ENCODE results near the gene SMAD3.

The SMAD3 gene

DNA sequence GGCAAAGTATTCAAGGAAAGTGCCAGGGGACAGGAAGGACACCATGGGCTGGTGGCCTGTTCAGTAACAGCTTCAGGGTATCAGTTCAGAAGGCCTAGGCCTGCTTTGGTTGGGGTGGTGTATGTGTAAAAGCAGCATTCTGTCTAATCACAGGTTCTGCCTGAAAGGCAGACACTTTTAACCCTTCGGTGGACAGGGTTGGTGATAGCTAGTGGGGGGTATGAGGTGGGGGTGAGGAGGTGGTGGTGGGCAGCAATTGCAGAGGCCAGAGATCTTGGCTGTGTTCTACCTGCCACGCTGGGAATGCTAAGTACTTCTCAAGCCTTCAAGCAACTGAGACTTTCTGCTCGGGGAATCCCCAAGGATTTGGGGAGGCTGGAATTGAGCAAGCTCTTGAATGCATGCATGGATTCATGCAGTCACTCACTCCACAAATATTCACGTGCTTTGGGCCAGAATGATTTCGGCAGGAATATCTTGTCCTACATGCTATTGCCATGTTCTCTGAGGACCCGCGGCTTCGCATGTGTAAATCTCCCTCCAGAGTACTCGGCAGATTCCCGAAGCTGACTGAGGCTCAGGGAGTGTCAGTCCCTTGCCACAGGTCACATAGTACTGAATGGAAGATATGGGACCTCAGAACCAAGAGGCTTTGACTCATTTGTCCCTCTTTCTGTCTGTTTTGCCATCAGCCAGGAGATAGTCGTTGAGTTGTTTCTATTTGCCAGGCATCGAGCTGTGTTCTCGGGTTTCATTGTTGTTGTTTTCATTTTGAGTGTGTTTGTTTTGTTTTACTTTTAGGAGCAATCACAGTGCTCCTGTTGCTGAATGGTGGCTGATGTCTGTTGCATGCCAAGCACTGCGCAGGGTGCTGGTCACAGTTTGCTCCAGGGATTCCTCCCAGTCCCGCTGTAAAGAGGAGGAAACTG is 65.5 kb downstream of the SMAD3 start:
- peak; percentile 81 for DNase-seq

DNA sequence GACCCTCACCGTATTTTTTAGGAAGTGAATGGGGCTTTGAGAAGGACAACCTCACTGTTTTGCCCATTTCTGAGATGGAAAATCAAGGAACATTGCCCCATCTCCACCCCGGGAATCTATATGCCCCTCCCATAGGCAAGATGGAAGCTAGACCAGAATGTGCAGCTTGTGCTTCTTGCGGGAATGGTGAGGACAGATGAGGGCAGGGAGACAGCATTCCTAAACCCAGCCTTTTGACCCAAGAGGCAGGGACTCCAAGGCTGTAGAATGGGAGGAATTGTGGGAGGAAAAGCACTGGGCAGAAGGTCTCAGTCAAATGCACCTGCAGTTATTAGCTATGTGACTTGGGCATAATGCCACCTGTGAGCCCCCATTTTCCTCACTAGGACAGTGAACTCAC is 66.9 kb downstream of the SMAD3 start:
- DNase-seq, result no peak

DNA sequence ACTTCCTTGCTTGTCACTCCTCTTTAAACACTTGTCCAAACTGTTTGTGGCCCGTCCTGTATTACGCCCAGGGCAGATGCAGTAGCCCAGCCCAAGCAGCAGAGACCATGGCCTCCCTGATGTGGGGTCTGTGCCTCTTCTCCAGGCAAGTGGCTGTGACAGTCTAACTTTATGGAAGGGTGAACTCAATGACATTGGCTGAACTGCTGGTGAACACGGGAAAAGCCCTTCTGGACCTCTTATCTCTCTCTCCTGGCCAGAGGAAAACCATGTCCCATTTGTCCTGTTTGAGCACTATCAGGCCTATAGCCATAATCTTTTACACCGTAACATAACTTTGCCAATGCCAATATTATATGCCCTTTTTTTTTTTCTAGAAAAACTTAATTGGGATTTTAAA is 67.6 kb downstream of the SMAD3 start:
- DNase-seq, result no peak

DNA sequence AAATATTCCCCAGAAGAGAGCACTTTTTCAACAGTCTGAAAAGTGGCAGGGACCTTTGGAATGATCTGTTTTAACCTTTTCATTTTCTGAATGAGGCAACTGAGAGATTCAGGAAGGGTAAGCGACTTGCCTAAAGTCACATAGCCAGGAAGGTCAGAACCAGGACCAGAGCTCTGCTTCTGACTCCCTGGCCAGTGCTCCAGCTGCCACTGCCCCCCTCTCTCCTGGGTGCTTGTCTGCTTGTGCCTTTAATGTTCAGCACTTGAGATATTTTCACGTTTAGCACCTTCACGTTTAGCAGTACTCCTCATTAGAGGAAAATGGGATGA is 68.3 kb downstream of the SMAD3 start:
- no peak for DNase-seq

DNA sequence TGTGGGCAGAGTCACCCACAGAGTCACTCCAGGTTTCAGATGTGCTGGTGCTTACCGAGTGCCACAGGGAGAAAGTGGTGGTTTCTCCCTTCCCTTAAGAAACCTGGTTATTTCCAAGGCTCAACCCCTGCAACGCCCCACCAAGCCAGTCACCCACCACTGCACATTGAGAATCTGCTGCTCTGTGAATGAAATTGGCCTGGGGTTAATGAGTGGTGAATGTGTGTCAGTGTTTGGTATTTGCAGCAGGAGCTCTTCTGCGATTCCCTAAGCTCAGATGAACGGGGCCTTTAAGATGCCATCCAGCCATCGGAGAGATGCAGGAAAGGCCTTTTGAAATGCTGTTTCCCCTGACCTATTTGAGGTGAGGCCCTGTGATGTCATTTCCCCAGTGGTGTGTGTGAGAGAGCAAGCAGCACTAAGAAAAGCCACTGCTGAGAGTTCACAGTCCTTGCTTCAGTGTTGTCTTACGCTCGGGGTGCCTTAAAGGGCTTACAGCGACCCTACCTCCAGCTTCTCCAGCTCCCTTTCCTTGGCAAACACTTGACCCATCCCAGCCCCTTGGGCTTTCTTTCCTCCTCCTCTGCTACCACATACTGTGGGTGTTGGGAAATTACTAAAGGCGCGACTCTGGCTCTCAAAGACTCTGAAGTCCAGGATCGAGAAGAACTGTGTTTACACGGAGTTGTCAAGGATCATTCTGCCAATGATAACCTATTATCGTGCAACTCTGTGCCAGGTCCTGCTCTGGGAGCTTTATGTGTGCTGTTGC is 68.9 kb downstream of the SMAD3 start:
- DNase-seq, result peak; percentile 83

DNA sequence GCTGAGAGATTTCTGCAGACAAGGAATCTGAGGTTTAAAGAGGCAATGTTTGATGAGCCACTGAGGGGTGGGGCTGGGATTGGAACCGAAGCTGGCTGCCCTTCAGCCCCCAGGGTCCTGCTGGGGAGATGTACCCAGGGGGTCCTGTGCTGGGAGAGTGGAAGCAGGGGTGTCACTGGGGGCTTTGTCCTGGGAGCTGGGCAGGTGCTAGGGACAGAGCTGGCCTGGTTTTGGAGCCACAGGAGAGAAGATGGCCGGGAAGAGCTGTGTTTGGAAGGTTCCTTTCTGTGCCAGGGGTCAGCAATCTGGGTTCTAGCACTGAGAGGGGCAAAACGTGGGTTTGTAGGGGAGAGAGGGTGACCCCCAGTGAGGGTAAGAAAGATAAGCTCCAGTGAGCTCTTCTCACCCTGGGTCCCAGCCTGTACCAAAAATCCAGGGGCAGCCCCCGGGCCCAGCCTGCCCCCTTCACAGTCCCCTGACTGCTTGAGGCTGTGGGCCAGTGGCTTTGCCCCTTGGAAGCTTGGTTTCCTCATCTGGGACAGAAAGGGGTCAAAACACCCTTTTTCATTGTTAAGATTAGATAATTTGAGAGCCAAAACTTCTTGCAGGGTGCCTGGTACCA is 69.6 kb downstream of the SMAD3 start:
- DNase-seq, result no peak

DNA sequence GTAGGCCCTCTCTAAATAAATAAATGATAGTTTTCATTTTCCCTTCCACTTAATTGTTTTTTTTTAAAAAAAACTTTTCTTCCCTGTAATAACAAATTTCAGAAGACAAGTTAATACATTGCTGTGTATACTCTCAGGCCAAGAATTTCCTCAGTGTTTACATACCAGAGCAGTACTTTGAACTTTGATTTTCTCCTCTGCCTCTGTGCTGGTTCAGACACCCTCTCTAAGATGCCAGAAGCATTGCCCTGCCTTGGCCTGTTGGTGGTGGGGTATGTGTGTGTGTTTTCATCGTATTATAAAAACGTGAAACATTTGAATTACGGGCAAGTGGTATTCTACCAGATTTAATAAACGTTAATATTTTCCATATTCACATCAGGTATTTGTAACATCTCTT is 70.1 kb downstream of the SMAD3 start:
- DNase-seq, result no peak

DNA sequence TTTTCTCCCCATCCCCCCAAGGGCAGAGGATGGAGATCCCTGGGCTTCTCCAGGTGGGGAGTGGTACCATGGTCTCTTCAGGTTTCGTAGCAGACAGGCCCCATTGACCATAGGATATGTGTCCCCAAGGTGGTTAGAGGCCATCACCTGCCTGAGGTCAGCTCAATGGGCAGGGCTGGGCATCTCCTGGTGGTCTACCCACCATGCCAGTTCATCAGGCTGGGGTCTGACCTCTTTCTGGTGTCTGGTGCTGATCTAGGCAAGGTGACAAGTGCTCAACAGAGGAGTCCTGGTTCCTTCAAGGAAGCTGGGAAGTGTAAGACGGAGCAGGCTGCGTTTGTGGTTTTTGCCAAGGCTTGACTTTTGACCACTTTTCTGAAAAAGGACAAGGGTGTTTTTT is 71.4 kb downstream of the SMAD3 start:
- no peak for DNase-seq

DNA sequence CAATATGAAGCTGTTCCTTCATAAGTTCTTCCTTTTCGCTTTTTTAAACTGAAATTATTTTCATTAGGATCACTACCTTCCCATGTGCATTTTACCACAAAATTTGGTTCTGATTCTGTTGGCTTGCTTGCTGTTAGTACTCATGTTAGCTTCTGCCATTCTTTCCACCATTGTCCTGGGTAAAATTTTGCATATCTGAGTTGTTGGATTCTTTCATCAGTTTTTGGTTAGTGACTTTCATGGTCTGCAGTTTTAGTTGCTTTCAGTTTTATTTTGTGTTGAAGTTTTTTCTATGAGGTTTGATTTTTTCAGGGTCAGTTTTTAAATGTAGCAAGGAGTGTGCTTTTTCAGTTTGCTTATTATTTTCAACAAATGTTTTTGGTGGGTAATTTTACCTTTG is 71.9 kb downstream of the SMAD3 start:
- DNase-seq, result no peak

DNA sequence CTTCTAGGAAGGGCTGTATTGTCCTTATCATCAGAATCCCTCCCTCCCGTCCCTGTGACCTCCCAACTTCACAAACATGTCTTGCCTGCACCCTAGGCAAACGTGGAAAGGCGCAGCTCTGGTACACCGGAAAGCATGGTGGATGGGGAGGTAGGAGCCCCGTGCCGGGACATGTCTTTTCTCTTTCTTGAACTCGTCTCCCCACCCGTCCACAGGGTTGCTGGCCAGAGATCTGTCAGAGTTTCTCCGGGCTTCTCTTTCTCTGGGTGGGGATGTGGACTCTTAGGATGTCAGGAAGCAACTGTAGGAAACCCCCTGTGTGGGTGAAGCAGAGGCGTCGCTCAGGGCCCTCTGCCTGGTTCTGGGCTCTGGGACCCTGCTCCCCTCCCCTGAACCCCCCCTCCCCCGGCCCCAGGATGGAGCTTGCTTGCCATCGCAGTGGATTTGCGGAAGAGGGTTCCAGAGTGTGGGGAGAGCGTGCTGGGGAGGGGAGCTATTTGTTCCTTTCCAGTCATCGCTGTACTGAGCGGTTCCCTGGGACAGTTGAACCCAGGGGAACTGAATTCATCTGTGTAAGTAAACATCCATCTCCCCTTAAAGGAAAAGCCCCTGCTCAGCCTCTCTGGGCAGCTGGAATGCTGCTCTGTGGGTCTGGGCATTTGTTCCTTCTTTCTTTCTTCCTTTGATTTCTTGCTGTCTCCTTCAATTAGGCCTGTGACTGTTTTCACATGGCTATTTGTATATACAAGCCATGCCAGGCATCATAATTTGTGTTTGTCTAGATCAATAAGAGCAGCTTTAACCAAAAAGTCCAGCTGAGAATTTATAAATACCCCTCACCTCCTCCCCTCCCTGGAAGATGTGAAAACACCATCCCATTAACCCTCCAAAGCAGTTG is 72.8 kb downstream of the SMAD3 start:
- no peak for DNase-seq

DNA sequence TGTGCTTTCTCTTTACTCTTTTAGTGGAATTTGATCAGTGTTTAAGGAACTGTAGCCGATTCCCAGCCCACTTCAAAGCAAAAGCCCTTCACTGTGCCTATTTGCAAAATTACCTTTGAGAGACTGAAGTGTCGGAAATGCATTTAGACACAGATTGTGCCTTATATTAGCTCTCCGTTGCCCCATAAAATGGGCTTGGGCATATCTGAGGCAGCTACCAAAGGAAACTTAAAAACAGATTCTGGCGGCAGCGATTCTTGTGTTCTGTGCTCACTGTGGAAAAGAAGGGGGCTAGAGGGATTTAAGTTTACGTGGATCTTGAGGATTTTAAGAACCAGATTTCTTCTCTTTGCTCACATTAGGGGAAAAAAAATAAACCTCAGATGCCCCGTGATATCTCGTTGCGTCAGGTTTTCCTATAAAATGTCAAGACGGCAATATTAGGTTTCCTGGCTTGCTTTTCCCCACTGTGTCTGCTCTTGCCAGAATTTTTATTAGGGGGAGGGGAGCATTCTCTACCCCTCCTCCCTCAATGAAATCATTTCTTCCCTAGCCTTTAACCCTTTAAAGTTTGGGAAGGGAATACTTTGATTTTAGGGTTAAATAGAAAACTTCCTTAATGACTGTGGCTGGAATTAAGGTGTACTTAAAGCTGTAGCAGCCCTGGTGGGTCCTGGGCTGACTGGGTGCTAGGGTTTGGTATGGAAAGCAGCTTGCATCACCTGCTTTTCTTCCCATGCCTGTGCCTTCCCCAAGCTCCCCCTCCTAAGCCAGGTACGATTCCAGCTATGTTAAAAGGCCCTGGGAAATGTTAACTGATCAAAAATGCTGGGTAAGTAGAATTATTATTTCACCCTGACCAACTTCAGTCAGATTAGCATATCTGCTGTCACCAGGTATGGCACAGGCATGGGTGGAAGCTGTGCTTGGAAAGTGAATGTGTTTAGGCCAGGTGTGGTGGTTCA is 73.8 kb downstream of the SMAD3 start:
- DNase-seq, result no peak

DNA sequence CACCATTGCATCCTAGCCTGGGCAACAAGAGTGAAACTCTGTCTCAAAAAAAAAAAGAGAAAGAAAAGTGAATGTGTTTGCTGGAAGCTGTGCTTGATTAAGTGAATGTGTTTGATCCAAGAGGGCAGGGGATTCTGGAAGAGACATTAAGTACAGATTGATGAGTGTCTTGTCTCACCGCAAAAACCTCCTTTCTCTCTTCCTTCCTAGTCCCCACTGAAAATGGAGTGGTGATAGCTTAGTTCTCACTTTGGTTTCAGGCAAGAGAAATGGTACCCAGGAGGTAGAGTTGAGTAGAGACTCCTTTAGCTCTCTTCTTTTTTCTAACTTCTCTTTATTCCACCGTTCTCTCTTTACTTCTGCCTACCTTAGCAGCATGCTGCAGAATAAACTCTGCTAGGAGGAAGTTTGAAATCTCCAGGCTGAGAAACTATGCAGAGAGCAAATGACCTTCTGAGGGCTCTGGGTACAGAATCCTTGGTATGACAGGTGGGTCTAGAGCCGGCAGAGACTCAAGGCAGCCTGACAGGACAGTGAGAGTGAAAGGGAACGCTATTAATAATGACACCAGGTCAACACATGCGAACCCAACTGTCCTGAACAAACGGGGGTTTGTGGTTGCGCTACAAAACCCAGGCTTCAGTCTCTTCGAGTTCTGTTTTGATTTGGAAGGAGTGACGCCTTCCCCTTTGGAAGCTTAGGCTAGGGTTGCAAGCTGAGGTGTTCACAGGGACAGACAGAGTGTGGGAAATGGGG is 74.9 kb downstream of the SMAD3 start:
- no peak for DNase-seq

DNA sequence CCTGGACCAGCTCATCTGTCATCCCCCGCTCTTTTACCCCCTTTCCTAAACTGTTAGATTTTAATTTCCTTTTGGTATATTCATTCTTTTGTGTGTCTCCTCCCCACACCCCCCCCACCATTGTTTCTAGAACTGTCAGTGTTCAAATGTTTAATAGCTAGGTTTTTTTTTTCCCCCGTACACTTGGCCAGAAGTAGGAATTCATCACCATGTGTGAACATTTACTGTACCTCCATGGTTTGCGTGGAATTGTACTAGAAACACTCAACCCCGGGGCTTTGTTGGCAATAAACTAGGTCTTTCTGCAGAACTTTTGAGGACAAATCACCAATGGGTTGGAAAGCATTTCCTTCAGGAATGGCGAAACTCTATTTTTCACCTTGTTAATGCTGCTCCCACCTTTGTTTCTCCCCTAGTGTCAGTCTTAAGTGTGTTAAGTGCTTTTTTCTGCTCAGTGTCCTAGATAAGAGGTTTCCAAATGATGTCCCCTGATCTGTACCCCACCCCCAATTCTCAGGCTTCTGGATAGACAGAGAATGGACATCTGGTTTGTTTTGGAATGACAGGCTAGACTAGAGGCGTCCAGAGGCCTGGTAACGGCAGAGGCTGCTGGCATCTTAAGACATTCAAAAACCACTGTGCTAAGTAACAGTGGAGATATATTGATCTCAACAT is 76.8 kb downstream of the SMAD3 start:
- no peak for DNase-seq

DNA sequence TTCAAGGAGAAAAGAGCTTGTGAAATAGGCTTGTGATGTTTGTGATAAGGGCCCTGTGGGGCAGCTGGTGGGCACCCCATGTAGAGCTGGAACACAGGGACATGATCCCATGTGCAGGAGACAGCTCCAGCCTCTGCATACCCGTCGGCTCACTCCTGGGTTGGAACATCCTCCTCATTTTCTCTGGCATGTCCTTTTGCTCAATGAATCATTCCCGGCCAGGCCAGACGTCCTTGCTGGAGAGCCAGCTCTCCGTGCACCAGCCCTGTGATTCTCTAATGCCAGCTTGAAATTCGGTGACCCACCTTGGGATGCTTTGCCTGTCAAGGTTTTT is 77.3 kb downstream of the SMAD3 start:
- no peak for DNase-seq

DNA sequence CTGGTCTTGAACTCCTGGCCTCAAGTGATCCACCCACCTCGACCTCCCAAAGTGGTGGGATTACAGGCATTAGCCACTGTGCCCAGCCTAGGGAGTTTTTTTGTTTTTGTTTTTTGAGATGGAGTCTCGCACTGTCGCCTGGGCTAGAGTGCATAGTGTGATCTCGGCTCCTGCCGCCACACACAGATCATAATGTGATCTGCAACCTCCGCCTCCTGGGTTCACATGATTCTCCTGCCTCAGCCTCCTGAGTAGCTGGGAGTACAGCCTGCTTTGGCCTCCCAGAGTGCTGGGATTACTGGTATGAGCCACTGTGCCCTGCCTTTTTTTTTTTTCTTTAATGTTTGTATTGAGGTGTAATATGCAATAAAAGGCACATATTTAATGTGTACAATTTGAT is 78.2 kb downstream of the SMAD3 start:
- no peak for DNase-seq

DNA sequence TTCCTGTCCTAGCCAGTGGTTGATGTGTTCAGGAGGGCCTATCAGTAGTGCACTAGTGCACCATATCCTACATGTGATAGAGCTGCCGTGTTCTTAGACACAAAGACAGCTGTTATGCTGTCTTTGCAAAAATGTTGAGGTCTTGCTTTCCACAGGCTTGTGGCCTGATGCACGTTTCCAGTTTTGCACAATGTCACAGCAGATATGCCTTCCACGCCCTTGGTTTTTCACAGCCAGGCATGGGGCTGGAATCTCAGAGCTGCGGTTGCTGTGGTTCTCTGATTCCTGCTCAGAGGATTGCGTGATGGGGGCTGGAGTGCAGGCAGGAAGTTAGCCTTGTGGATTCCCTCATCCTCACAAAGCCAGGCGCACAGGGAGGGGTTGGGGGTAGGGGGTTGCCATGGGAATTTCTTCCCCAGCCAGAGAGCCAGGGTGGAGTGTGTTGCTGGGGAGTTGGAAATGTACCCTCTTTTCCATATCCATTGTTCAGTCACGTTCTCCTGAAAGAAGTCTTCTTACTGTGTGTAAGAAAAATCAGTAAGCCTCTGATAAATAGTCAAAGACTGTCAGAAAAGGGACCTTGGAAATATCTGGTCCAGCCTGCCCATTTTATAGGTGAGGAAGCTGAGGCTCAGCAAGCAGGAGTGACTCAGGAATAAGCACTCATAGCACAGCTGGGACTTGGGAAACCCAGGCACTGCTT is 79.4 kb downstream of the SMAD3 start:
- no peak for DNase-seq

DNA sequence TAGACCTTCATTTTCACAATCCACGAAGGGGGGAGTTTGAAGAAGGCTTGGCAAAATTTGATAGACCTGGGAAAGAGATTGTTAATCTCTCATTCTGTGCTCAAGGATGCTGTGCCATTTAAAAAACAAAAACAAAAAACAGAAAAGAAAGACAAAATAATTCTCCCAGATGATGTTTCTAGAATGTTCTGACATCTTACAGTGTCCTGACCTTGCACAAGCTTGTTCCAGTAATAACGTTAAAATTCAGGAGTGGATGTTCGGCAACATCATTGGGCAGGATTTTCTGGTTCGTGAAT is 79.9 kb downstream of the SMAD3 start:
- DNase-seq, result no peak

DNA sequence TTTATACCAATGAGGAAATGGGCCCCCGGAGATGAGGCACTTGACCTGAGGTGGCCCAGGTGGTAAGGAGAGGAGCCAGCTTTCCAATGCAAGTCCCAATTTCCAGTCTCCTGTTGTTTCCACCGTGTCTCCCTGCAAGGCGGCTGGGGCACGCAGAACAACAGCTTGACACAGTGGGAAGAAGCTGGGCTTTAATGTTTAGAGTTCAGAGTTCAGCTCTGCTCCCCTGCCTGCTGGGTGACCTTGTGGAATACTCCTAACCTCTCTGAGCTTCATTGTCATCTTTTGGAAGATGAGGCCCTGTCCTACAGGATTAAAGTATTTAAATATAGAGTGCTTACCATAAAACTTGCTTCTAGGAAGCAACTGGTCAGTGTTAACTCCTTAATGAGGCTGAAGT is 80.3 kb downstream of the SMAD3 start:
- DNase-seq, result no peak

DNA sequence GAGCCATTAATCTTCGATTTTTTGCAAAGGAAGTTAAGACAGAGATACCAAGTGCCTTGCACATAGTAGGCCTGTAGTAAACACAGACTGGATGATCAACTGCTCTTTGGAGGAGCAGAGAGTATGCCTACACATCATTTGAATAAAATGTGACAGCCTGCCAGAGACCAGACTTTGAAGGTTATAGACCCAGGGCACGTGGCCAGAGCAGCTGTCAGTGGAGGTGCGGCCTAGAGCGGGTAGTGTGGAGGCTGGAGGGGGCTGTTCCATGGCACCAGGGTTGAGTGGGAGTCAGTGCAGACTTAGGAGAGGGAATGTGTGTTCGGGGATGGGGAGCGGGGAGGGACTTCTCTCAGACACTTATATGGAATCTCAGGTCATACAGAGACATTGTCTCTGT is 80.8 kb downstream of the SMAD3 start:
- no peak for DNase-seq

DNA sequence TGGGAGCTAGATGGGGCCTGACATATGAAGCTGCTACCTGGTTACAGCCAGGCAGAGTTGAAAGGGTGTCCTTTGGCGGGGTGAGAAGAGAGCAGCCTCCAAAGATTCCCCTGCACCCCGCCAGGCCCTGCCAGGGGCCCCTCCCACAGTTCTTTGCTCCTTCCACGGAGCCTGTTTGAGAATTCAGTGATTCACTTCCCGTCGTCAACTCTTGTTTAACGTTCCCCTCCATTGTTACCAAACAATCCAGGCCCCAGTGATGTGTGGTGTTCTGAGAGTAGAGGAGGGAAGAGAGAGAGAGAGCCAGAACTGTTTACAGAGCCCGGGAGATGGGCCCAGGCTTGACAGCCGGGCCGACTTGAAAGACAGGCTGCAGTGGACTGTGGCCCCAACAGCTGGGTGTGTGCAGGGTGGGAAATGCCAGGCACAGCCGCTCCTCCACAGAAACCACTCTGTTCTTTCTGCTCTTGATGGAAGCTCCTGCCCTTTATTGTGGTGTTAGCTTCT is 81.5 kb downstream of the SMAD3 start:
- peak; percentile 35 for DNase-seq

All from activated CD4-positive, alpha-beta T cell treated with anti-CD3 and anti-CD28 coated beads, Interleukin-2, amount 50 U/mL, for 16 hours (primary cell).